ENCODE data around the gene DNHD1.

Gene DNHD1

DNA sequence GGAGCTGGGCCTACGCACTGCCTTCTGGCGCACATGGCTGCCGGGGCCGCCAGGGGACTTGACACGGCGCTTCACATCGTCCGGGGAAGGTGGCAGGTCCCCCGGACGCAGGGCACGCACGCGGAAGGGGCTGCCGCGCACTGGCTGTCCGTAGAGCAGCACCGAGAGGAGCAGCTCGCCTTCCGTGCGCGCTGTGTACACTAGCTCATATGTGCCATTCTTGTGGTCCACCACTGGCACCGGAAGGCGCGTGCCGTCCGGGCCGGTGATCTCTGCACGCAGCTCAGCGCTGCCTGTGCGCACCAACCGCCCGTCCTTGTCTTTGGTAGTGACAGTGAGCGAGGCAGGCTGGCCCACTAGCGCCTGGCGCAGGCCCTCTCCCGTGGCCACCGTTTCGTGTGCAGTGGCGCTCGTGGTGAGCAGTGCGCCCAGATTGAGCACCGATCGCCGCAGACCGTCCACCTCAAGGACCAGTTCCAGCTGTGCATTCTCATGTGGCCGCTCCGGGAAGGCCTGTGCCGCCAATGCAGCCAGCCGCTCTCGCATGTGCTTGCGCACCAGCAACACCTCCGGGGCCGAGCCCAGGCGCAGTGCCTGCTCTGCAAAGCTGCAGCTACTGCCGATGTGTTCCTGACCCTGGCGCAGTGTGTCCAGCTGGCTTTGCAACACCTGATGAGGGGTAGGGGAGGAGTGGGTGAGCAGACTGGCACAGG is 40.6 kb upstream of the DNHD1 start:
- no peak for DNase-seq (ENCODE audit: low read depth)
- TF ChIP-seq, protein P1, sequence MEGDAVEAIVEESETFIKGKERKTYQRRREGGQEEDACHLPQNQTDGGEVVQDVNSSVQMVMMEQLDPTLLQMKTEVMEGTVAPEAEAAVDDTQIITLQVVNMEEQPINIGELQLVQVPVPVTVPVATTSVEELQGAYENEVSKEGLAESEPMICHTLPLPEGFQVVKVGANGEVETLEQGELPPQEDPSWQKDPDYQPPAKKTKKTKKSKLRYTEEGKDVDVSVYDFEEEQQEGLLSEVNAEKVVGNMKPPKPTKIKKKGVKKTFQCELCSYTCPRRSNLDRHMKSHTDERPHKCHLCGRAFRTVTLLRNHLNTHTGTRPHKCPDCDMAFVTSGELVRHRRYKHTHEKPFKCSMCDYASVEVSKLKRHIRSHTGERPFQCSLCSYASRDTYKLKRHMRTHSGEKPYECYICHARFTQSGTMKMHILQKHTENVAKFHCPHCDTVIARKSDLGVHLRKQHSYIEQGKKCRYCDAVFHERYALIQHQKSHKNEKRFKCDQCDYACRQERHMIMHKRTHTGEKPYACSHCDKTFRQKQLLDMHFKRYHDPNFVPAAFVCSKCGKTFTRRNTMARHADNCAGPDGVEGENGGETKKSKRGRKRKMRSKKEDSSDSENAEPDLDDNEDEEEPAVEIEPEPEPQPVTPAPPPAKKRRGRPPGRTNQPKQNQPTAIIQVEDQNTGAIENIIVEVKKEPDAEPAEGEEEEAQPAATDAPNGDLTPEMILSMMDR (IDR thresholded peaks at IDR 0.05; ENCODE audit: low read depth, low read length, missing control alignments): no peak

DNA sequence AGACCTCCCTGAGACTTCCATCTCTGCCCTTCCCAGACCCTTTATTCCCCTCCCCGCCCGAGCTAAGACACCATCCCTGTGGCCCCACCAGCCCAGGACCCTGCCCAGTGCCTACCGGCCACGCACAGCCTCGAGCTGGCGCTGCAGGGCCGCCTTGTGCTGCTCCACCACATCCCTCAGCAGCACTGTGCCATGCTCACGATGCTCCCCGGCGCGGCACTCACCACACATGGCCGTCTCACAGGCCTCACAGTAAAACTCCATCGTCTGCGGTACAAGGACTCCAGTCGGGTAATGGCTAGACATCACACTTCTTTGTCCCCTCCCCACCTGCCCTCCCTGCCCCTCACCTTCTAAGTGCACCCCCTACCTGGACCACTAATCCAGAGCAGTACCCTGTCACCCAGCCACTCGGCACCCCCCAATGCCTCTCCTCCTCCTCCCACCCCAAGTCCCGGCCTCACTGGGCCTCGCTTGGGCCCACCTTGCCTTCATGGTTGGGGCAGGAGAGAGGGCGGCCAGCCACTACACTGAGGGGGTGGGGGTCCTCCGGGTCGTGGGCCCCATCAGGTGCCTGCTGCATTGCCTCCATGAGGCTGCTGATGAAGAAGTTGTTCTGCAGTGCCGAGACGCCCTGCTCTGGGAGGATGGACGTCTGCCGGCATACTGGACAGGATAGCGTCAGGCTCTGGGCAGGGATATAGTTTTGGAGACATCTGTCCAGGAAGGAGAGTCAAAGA is 39.3 kb upstream of the DNHD1 start:
- no peak overlapping the region for H3K4me3 ChIP-seq (ENCODE audit: low read depth, low read length)
- no peak for DNase-seq (ENCODE audit: low read depth)
- TF ChIP-seq, protein P1 (IDR thresholded peaks at IDR 0.05; ENCODE audit: low read depth, low read length, missing control alignments): no peak

More for the DNA sequence above, 40.6 kb upstream of the DNHD1 start:
- no peak overlapping the region for H3K4me3 ChIP-seq (ENCODE audit: low read depth, low read length)

DNA sequence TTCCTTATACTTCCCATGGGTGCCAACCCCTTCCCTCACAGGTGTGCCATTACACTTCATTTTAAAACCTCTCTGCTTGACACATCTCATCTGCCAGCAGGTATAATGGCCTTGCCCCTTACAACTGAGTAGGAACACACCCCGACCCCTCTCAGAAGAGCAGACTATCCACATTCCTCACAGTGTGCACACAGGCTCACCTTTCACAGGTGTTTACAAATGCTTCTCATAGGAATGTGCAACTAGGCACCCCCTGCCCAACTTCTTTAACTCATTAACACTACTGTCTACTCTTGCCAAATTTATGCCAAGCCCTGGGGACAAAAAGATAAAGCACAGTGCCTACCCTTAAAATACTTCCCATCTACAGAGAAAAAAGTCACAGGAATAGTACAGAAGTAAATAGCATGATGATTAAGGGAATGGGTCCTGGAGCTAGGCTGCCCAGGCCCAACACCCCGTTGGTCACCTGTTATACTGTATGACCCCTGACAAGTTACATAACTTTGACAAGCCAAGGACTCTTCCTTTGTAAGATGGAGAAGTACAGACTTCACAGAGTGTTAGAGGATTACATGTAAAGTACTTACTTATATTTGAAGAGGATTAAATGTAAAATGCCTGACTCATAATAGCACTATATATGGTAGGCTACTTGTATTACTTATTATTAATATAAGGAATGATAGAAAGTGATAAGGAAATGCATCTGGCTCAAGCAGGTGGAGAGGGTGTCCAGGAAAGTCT is 38.6 kb upstream of the DNHD1 start:
- DNase-seq (ENCODE audit: low read depth): no peak
- TF ChIP-seq, protein P1 (IDR thresholded peaks at IDR 0.05; ENCODE audit: low read depth, low read length, missing control alignments): no peak
- H3K4me3 ChIP-seq (ENCODE audit: low read depth, low read length): no peak overlapping the region

DNA sequence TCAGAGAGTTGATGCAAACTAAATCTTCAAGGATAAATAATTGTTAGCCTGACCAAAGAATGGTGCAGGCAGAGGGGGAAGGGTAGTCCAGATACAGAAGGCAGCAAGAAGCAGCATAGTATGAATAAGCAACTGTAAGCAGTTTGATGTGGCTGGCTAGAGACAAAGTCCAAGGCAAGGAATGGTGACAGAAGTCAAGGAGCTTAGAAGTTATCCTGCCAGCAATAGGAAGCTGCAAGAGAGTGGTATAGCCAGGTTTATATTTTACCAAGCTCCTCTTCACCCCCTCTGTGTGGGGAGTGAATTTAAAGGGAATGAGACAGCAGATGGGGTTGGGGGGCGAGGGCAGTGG is 38.0 kb upstream of the DNHD1 start:
- TF ChIP-seq, protein P1 (IDR thresholded peaks at IDR 0.05; ENCODE audit: low read depth, low read length, missing control alignments): no peak
- no peak overlapping the region for H3K4me3 ChIP-seq (ENCODE audit: low read depth, low read length)
- DNase-seq (ENCODE audit: low read depth): no peak

DNA sequence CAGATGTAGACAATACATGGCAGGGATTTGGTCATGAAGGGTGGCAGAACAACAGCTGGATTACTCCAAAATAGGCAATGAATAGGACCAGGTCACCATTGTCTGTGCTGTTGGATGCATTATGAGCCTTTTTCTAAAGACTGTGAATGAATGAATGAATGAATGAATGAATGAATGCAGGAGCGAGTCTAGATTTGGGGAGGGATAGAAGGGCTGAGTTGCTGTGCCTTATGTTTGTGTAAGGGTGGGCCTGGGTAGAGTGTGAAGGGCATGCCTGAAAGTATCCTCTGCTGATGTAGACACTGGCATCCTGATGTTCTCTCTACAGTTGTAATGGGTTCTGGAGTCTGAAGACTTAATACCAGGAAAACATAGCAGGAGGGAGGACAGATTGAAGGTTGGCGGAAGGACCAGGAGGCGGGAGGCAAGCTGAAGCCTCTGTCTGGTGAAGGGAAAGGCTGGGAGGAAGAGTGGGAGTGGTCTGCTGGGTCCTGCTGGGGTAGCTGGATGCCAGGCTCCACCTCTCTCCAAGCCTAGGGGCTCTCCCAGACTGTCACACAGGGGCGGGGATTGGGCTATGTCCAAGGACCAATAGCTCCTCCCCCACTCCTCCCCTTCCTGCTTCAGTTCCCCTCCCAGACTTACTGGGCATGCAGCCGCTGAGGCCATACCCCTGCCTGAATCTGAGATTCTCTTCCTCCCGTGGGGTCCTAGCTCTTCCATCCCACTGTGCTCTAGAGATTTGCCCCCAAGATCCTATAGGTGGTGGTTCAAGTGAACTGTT is 28.2 kb upstream of the DNHD1 start:
- TF ChIP-seq, protein P1 (IDR thresholded peaks at IDR 0.05; ENCODE audit: low read depth, low read length, missing control alignments): no peak
- H3K4me3 ChIP-seq (ENCODE audit: low read depth, low read length): no peak overlapping the region
- DNase-seq (ENCODE audit: low read depth): no peak

DNA sequence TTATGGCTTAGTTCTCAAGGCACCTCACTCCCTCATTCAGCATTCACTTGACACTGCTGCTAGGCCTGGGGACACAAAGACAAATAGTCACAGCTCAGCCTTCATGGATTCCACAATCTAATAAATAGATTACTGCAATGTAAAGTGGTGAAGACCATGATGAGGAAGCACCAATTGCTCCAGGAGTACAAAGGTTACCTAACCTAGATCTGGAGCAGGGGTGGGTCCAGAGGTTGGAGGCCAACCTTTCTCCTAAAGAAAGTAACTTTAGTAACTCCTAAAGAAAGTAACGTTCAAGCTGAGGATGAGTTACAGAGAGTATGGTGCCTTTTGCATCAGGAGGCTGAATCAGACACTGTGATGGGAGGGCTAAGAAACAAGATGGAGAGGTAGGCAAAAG is 27.5 kb upstream of the DNHD1 start:
- TF ChIP-seq, protein P1 (IDR thresholded peaks at IDR 0.05; ENCODE audit: low read depth, low read length, missing control alignments): no peak

More for the DNA sequence above, 27.5 kb upstream of the DNHD1 start:
- H3K4me3 ChIP-seq (ENCODE audit: low read depth, low read length): no peak overlapping the region
- DNase-seq (ENCODE audit: low read depth): no peak
